ENCODE data around the gene GART.

The GART gene

GRCh38 chr21:33566514-33566913 lies 24.6 kb upstream of the GART start:
- Histone ChIP-seq H3K36me3 (replicated peaks) (peaks cover 66% of the 10 kb centered on the region), H3K4me1 (peaks cover 28% of the 10 kb centered on the region), H3K4me3 (no peak overlapping the region), H3K27me3 (ENCODE audit: low read depth) (no peaks in the 10 kb centered on the region), H3K9me3 (no peaks in the 10 kb centered on the region)
- in situ Hi-C loops (cut with MboI; ENCODE audit: low sequenced_read_pairs), result no loop called here
- DNase-seq (ENCODE audit: low spot score in 2 of 2), result no peak

GRCh38 chr21:33562389-33562788 lies 20.5 kb upstream of the GART start:
- peaks cover 36% of the 10 kb centered on the region for H3K4me1 ChIP-seq
- no peaks in the 10 kb centered on the region for H3K27me3 ChIP-seq (ENCODE audit: low read depth)
- H3K36me3 ChIP-seq (replicated peaks), result peaks cover 71% of the 10 kb centered on the region
- no peak overlapping the region for H3K4me3 ChIP-seq
- peak; percentile 35 to 89 for DNase-seq (ENCODE audit: low spot score in 2 of 2)
- H3K9me3 ChIP-seq, result no peaks in the 10 kb centered on the region
- in situ Hi-C loops (cut with MboI; ENCODE audit: low sequenced_read_pairs), result no loop called here

- DNase-seq (ENCODE audit: low spot score in 2 of 2), result no peak
- Histone ChIP-seq H3K4me1 (peaks cover 36% of the 10 kb centered on the region), H3K36me3 (replicated peaks) (peaks cover 71% of the 10 kb centered on the region), H3K27me3 (ENCODE audit: low read depth) (no peaks in the 10 kb centered on the region), H3K4me3 (no peak overlapping the region), H3K9me3 (no peaks in the 10 kb centered on the region)
- in situ Hi-C loops (cut with MboI; ENCODE audit: low sequenced_read_pairs), result no loop called here
These were observed 19.5 kb upstream of the GART start for GRCh38 chr21:33561373-33561772.

- Histone ChIP-seq H3K27me3 (ENCODE audit: low read depth) (no peaks in the 10 kb centered on the region), H3K4me1 (peaks cover 36% of the 10 kb centered on the region), H3K4me3 (no peak overlapping the region), H3K36me3 (replicated peaks) (peaks cover 74% of the 10 kb centered on the region), H3K9me3 (no peaks in the 10 kb centered on the region)
- no peak for DNase-seq (ENCODE audit: low spot score in 2 of 2)
- in situ Hi-C loops (cut with MboI; ENCODE audit: low sequenced_read_pairs), result no loop called here
These were observed 19.0 kb upstream of the GART start for GRCh38 chr21:33560965-33561364.

GRCh38 chr21:33559813-33560212 lies 17.9 kb upstream of the GART start:
- Histone ChIP-seq H3K36me3 (replicated peaks) (peaks cover 77% of the 10 kb centered on the region), H3K9me3 (no peaks in the 10 kb centered on the region), H3K27me3 (ENCODE audit: low read depth) (no peaks in the 10 kb centered on the region), H3K4me3 (no peak overlapping the region), H3K4me1 (peaks cover 27% of the 10 kb centered on the region)
- DNase-seq (ENCODE audit: low spot score in 2 of 2), result no peak
- in situ Hi-C loops (cut with MboI; ENCODE audit: low sequenced_read_pairs), result no loop called here

- Histone ChIP-seq H3K4me3 (no peak overlapping the region), H3K4me1 (peaks cover 27% of the 10 kb centered on the region), H3K9me3 (no peaks in the 10 kb centered on the region), H3K27me3 (ENCODE audit: low read depth) (no peaks in the 10 kb centered on the region), H3K36me3 (replicated peaks) (peaks cover 83% of the 10 kb centered on the region)
- in situ Hi-C loops (cut with MboI; ENCODE audit: low sequenced_read_pairs), result no loop called here
- no peak for DNase-seq (ENCODE audit: low spot score in 2 of 2)
These were observed 17.0 kb upstream of the GART start for GRCh38 chr21:33558777-33559421.

- in situ Hi-C loops (cut with MboI; ENCODE audit: low sequenced_read_pairs), result no loop called here
- DNase-seq (ENCODE audit: low spot score in 2 of 2), result no peak
- Histone ChIP-seq H3K4me3 (no peak overlapping the region), H3K27me3 (ENCODE audit: low read depth) (no peaks in the 10 kb centered on the region), H3K36me3 (replicated peaks) (peaks cover 88% of the 10 kb centered on the region), H3K4me1 (peaks cover 16% of the 10 kb centered on the region), H3K9me3 (no peaks in the 10 kb centered on the region)
These were observed 15.5 kb upstream of the GART start for GRCh38 chr21:33557447-33557846.

GRCh38 chr21:33554982-33555344 lies 13.0 kb upstream of the GART start:
- Histone ChIP-seq H3K9me3 (no peaks in the 10 kb centered on the region), H3K4me3 (no peak overlapping the region), H3K27me3 (ENCODE audit: low read depth) (no peaks in the 10 kb centered on the region), H3K4me1 (no peaks in the 10 kb centered on the region), H3K36me3 (replicated peaks) (peaks cover 93% of the 10 kb centered on the region)
- no peak for DNase-seq (ENCODE audit: low spot score in 2 of 2)
- in situ Hi-C loops (cut with MboI; ENCODE audit: low sequenced_read_pairs), result no loop called here

- in situ Hi-C loops (cut with MboI; ENCODE audit: low sequenced_read_pairs), result no loop called here
- H3K4me3 ChIP-seq, result no peak overlapping the region
- no peaks in the 10 kb centered on the region for H3K4me1 ChIP-seq
- H3K36me3 ChIP-seq (replicated peaks), result peaks cover 93% of the 10 kb centered on the region
- H3K27me3 ChIP-seq (ENCODE audit: low read depth), result no peaks in the 10 kb centered on the region
- DNase-seq (ENCODE audit: low spot score in 2 of 2), result no peak
- H3K9me3 ChIP-seq, result no peaks in the 10 kb centered on the region
These were observed 12.5 kb upstream of the GART start for GRCh38 chr21:33554236-33554981.

GRCh38 chr21:33552999-33553598 lies 11.2 kb upstream of the GART start:
- no peak overlapping the region for H3K4me3 ChIP-seq
- H3K4me1 ChIP-seq, result no peaks in the 10 kb centered on the region
- no peaks in the 10 kb centered on the region for H3K9me3 ChIP-seq
- no peak for DNase-seq (ENCODE audit: low spot score in 2 of 2)
- peaks cover 93% of the 10 kb centered on the region for H3K36me3 ChIP-seq (replicated peaks)
- in situ Hi-C loops (cut with MboI; ENCODE audit: low sequenced_read_pairs), result no loop called here
- no peaks in the 10 kb centered on the region for H3K27me3 ChIP-seq (ENCODE audit: low read depth)

GRCh38 chr21:33552093-33552998 lies 10.4 kb upstream of the GART start:
- H3K4me1 ChIP-seq, result no peaks in the 10 kb centered on the region
- no peaks in the 10 kb centered on the region for H3K9me3 ChIP-seq
- no peak overlapping the region for H3K4me3 ChIP-seq
- in situ Hi-C loops (cut with MboI; ENCODE audit: low sequenced_read_pairs), result no loop called here
- peaks cover 90% of the 10 kb centered on the region for H3K36me3 ChIP-seq (replicated peaks)
- DNase-seq (ENCODE audit: low spot score in 2 of 2), result no peak
- H3K27me3 ChIP-seq (ENCODE audit: low read depth), result no peaks in the 10 kb centered on the region

GRCh38 chr21:33551664-33552063 lies 9.7 kb upstream of the GART start:
- Histone ChIP-seq H3K9me3 (no peaks in the 10 kb centered on the region), H3K36me3 (replicated peaks) (peaks cover 90% of the 10 kb centered on the region), H3K4me3 (no peak overlapping the region), H3K4me1 (no peaks in the 10 kb centered on the region), H3K27me3 (ENCODE audit: low read depth) (no peaks in the 10 kb centered on the region)
- in situ Hi-C loops (cut with MboI; ENCODE audit: low sequenced_read_pairs), result no loop called here
- DNase-seq (ENCODE audit: low spot score in 2 of 2), result no peak

GRCh38 chr21:33550772-33551660 lies 9.1 kb upstream of the GART start:
- in situ Hi-C loops (cut with MboI; ENCODE audit: low sequenced_read_pairs), result no loop called here
- DNase-seq (ENCODE audit: low spot score in 2 of 2), result no peak
- no peaks in the 10 kb centered on the region for H3K27me3 ChIP-seq (ENCODE audit: low read depth)
- H3K36me3 ChIP-seq (replicated peaks), result peaks cover 91% of the 10 kb centered on the region
- no peaks in the 10 kb centered on the region for H3K9me3 ChIP-seq
- no peaks in the 10 kb centered on the region for H3K4me1 ChIP-seq
- no peak overlapping the region for H3K4me3 ChIP-seq
